GM19468 (cell line): Measurements from ENCODE around the gene LRRC3.

ENCODE experiments used
- ATAC-seq: cut with Tn5 transposase; IDR thresholded peaks from one replicate; pipeline ENCODE4 v1.9.1; 2021; ENCODE audit warnings: mild to moderate bottlenecking, moderate library complexity, moderate number of reproducible peaks; ENCODE audit not compliant: unreplicated experiment; ENCODE audit errors: extremely low read depth

The LRRC3 gene

DNA sequence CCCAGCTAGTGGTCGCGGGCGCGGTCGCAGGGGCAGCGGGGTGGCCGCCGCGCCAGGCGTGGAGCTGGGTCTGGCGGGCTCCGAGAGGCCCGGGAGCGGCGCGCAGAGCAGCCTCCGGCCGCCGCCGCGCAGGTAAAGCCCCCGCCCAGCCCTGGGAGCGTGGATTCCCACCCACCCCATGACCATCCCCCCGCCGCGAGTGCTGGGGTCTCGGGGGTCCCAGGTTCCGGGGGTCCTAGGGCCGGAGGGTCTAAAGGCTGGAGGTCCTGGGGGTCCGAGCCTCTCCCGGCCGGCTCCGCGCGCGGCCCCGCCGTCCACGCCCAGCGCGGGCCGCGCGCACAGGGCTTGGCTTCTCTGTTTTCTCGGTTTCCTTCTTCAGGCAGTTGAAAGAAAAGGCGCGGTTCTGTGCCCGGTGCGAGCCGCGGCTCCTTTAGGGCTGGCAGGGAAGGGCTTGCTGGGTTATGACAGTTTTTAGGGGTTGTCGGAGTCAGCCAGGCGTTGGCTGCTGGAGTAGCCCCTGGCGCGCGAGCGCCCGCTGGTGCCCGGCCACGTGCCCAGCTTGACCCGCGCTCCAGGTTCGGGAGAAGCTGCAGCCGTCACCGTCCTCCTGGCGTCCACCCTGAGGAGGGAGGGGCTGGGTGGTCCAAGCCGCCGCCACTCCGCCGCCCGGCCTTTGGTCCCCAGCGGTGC, 359 bp downstream of the LRRC3 start:
- ATAC-seq = no peak

DNA sequence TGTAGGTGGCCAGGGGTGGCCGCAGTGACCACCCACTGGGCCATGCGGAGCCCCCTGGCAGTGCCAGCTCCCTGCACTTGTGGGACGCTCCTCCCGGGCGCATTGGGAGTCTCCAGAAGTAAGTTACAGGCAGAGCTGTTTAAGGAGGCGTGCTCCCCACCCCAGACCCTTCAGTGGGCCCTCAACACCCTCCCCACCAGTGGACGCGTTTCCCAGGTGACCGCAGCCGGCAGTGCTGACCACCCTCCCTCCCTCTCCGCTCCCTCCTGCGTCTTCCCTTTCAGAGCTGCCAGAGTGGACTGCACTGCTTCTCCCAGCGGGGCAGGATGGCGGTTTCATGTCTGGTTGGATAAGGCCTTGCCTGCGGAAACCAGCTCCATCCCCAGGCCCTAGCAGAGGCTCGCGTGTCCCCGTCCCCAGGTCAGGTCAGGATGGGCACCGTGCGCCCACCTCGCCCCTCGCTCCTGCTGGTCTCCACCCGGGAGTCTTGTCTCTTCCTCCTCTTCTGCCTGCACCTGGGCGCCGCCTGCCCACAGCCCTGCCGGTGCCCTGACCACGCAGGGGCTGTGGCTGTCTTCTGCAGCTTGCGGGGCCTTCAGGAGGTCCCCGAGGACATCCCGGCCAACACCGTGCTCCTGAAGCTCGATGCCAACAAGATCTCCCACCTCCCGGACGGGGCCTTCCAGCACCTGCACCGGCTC, 1.1 kb downstream of the LRRC3 start:
- no peak for ATAC-seq

DNA sequence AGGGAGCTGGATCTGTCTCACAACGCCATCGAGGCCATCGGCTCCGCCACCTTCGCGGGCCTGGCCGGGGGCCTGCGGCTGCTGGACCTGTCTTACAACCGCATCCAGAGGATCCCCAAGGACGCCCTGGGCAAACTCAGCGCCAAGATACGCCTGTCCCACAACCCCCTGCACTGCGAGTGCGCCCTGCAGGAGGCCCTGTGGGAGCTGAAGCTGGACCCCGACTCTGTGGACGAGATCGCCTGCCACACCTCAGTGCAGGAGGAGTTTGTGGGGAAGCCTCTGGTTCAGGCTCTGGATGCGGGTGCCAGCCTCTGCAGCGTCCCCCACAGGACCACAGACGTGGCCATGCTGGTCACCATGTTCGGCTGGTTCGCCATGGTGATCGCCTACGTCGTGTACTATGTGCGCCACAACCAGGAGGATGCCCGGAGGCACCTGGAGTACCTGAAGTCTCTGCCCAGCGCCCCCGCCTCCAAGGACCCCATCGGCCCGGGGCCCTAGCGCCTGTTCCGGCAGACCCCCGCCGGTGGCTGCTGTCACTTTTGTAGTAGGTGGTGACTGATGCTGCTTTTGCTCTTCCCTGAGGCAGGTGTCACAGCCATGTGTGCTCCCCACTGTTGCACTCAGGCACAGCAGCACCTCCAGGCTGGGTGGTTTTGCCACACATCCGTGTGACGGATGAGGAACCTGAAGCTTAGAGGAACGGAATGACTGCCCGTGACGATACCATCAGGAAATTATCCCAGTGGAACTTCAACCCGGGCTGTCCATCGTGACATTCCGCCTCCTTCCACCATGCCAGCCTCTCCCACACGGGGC, 1.8 kb downstream of the LRRC3 start:
- no peak for ATAC-seq

DNA sequence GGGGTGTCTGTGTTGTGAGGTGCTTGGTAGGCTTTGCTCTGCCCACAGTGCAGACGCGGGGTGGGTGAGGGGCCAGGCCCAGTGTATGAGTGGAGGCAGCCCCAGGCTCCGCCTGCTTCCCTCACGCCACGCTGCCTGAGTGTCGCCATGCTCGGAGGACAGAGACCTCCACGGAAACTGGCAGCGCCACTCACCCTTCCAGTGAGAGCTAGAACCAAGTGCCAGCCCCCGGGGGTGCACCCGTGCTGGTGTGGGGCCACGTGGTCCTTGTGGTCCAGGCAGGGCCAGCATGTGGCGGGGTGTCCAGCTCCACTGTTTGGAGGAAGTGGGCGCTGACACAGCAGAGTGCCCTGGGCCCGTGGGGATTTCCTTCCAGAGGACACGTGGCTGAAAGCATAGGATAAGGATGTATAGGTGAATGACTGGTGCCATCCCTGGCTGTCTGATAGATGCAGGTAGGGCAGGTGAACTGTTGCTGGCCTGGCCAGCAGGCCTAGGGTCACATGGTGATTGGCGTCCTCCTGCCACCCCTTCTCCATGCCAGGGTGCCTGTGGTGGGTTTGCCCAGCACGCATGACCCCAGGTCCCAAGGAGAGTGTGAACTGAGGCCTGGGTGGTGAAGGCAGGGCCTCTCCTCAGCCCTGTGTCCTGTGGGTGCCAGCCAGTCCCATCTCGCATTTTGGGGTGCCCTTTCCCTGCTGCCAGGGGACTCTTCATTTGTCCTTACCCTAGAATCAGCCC, 3.8 kb downstream of the LRRC3 start:
- no peak for ATAC-seq

DNA sequence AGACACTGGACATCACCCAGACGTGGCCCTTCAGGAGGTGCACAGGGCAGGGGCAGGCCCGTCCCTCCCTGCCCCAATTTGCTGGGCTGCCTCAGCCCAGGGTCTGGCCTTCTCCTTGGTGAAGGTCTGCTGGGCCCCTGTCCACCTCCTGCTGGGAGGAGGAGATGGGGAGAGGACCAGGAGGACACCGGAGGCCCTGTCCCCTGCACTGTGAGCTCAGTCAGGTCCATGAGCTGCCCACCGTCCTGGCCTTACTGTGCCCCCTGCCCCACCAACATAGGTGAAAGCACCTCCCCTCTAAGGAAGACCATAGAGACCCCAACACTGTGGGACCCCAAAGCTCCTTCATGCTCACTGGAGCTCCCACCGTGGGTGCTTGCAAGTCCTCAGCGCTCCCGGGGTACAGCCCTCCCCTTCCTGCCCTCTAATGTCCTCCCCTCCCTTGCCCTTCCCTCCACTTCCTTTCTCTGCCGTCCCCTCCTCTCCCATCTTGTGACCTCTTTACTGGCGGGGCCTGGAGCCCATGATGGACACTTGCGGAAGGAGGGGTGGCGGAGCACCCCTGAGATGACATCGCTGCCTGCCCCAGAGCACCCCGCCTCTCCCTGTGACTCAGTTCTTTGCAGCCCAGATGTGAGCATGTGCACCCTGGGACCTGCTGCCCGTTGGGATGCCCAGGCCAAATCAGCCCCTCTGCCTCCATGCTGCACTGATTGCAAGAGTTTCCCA, 4.6 kb downstream of the LRRC3 start:
- no peak for ATAC-seq

DNA sequence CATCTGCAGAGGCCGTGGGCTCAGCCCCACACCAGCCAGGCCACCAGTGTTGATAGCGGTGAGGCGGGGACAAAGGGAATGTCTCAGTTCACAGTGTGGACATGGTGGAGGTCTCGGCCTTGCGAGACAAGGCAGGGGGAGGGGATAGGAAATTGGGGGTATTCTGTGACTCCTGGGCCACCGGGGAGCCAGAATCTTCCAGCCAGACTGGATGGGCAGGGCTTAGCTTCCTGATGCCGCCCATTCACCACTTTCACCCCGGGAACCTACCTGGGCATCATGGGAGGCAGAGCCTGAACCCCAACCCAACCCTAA, 5.1 kb downstream of the LRRC3 start:
- no peak for ATAC-seq

DNA sequence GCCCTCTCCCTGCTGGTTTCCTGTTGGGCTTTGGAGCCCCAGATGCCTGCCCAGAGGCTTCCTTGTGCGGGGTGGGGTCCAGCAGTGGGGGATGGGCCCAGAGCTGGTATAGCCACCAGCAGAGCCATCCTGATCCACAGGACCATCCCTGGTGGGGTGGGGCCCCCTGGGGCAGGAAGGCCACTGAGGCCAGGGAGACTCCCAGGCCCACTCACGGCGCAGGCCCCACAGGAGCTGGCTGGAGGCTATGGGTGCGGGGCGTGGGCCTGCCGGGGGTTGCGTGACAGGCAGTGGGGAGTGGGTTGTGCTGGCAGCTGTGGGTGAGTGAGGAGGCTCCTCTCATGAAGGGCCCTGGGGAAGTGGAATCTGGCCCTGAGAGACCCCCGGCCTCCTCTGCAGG, 5.7 kb downstream of the LRRC3 start:
- no peak for ATAC-seq

DNA sequence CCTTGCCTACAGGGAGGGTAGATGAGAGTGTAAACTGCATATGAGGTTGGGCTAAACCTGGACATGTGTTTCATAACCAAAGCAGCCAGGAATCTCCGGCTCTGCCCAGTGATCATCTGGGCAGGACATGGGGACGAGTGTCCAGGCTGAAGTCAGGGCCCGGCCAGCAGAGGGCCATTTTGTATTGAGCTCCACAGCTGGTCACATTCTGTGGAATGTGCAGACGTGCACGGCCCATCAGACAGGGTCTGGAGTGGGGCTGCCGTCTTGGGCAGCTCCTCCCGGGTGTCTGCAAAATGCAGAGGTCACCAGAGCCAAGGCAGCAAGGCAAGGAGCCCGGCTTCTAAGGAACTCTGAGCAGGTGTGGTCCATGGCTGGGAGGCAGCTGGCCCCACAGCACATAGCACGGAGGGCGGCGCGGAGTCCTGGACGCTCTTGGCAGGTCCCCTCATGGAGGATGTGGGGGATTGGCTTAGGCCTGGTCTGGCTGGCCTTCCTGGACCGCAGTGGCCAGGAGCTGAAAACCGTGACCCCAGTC, 6.2 kb downstream of the LRRC3 start:
- ATAC-seq = no peak

DNA sequence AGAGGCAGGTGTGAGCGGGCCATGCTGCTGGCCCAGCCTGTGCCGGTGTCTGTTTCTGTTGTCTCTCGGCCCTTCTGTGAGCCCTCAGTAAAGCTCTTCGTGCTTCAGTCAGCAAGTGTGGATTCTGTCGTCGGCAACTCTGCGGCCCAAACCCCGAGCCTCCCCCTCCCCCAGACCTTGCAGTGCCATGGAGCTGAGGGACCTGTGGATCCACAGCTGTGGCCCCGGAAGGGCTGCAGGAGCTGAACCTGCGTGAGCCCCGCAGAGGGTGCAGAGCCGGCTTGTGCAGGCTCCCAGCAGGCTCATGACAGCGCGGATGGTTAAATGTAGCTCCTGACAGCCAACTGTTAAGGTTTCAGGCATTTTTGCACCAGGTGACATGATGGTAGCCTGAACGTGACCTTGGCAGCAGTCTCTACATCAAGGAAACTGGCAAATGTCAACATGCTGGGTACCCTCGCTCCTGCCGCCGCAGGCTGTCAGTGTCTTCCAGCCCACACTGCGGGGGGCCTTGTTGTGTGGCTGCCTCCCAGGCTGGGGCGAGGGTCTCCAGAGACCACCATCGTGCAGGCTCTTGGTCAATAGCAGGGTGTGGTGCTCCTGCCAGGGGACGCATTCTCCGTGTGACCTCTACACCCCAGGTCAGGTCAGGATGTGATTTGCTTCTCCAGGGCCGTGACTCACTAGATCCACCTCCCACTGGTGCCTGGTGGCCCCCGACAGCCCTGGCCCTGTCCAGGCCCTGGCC, 7.0 kb downstream of the LRRC3 start:
- no peak for ATAC-seq

DNA sequence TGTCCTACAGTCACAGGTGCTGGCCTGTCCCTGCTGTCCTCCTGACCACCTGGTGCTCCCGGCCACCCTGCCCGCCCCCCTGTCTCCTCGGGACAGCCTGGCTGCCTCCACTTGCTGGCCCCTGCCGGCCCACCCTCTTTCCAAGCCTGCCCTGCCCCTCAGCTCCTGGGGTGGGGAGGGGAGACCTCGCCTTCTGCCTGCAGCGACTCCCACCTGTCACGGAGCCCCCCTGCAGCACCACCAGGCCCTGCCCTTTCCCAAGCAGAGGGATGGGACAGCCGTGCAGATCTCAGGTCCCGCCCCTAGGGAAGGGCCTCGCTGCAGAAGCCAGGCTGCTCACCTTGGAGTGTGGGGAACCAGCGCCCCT, 7.5 kb downstream of the LRRC3 start:
- ATAC-seq = no peak

DNA sequence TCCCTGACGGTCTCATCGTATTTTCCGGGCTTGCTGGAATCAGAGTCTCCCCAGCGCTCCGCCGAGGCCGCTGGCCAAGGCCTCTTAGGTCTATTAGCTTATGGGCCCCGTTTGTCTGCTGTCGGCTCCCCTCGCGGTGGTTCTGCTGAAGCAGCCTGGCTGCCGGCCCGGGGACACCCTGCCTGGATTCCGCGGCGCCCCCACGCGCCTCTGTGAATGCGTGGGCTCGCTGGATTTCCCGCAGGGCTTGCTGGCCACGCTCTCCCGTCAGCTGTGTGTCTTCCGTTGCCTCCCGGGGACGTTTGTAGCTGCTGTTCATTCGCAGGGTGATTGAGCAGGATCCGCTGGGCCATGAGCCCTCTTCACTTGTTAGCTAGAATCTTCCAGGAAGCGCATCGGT, 8.4 kb downstream of the LRRC3 start:
- ATAC-seq = no peak

DNA sequence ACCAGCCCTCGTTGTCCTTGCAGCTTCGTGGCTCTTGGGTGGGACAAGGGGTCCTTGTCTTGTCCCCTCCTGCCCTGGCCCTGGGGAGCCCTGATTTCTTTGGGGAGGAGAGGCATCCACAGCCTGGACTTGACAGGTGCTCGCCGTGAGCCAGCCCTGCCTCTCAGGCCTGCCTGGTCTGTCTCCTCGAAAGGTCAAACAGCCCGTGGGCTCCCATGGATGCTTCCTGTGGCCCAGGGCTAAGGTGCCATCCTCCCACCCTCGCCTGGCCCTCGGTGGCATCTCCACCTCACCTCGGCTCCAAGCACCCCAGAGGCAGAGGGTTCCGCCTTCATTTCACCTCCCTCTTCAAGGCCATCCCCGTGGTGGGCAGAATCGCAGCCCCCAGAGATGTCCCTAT, 9.0 kb downstream of the LRRC3 start:
- no peak for ATAC-seq

DNA sequence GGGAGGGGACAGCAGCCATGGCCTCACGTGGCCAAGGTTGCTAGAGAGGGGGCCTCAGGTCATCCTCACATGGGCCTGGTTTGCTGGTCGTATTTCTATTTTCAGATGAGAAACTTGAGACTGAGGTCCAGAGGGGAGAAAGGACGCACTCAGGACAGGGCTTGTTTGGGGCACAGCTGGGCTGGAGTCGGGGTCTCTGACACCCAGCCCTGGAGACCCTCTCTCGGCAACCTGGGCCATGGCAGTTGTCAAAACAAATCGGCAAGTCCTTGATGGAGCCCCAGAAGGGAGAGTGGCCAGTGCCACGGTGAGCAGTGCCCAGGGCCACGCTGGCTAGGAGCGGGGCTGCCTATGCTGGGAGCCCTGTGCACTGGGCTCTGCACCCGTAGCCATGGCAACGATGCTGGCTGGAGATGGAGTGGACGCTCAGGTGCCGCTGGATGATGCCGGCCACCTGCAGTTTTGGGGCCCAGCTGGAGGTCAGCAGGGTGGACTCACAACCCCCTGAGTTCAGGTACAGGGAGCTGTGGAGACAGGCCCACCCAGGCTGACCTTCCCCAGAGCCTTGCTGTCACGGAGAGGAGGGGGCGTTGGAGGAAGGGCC, 11.1 kb downstream of the LRRC3 start:
- no peak for ATAC-seq

DNA sequence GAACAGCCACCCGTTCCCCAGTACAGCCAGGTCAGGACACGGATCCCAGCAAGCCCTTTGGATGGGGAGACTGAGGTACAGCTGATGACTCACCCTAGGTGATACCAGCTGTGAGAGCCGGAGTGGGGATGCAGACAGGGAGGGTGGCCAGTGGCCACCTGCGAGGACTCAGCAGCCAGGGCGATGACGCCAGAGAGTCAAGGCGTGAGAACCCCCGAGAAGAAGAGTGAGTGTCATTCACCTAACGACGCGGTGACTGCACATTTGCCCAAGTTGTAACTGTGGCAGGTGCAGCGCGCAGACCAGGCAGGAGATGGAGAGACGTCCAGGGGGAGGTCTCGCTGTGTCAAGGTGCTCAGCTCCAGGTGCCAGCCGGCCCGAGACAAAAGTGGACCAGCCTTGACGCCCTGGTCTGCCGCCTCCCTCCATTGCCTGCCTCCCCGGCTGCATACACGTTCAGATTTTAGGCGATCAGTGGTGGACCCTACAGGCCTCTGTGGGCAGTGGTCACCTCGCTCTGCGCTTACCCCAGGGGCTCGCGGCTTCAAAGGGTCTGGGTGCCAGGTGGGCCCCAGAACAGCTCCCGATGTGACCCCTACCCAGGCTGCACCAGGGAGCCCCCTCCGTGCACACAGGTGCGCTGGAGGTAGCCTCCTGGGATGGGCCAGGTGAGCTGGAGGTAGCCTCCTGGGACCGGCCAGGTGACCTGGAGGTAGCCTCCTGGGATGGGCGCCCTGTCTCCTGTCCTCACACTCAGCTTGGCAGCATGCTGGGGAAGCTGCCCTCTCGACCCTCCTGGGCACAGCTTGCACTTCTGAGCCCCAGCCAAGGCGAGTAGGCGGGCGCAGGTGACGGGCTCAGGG, 11.9 kb downstream of the LRRC3 start:
- no peak for ATAC-seq

DNA sequence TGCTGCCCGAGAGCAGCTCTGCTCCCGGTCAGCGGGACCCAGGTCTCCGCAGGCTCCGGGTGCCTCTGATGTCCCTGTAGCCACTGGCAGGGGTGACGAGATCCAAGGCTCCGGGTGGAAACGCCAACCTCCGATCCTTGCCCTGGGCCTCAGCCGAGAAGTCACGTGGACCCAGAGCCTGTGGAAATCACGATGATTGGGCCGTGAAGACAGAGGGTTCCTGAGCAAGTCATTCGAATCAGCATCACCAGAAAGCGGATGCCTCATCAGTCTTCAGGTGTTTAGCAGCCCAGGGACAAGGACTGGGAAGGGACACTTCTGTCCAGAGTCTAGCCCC, 12.5 kb downstream of the LRRC3 start:
- ATAC-seq = no peak

DNA sequence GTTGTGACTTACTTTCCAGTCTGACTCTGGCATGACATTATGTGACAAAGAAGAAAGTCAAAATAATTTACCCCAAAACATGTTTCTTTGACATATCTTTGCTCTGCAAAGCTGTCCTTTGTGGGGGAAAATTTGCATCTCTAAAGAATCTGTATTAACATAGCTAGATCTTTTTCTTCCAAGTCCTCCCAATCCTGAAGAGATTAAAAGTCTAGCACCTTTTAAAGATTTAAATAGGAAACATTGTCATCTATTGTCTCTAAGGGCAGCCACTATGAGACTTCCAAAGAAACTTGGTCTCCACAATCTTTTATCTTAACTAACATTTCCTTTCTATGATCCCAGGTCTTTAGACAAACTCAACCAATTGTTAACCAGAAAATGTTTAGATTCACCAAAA, 16.0 kb downstream of the LRRC3 start:
- ATAC-seq = no peak

DNA sequence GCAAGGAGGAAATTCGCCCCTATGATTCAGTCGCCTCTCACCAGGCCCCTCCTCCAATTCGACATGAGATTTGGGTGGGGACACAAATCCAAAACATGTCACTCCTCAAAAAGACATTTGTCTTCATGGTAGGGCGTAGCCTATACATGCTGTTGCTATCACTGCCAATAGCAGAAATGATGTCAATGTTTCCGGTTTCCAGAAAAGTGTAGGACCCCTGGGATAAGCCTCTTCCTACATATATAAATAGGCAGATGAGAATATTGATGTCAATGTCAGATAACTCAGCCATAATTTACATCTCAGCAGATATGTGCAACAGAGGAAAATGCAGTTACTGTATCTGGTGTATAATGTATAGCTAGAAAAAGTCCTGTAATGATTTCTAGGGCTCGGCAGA, 16.7 kb downstream of the LRRC3 start:
- no peak for ATAC-seq

DNA sequence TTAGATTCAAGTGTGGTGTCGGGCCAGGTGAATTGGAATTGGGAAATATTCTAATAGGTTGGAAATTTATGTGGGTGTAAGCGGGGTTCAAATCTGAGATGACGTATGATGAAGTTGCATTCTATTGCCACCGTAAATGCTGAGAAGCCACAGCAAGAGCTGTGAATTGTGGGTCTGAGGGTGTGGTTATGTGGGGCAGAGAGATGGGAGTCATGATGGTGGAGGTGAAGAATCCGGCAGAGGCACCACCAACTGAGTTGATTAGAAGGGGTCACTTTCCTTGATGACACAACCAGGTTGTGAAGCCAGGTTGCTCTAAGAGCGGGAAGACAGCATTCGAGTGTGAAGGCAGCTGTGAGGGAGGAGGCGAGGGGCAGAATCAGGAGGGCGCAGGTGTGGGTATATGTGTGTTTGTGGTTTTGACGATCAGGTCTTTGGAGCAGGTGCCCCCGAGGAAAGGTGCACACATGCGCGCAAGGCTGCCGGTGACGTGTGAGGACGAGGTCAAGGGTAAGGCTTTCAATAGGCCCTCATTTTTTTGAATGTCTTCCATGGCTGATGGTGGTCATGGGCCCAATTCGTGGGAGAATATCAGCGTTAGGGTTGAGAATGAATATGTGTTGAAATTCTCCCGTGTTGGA, 18.7 kb downstream of the LRRC3 start:
- no peak for ATAC-seq
